Neuronal stem cell (in vitro differentiated cells): Measurements from ENCODE around the gene ISM1.
A peak's percentile ranks its signal among the peaks of the same experiment; 100 is the strongest.

ENCODE experiments used
- DNase-seq: peaks from one replicate; pipeline ENCODE4 v3.0.0-alpha.2; 2013; ENCODE audit warnings: low spot score
- H2AFZ ChIP-seq: one replicate; pipeline ENCODE4 v1.6.1; 2013; ENCODE audit warnings: mild to moderate bottlenecking, low read length, inconsistent platforms
- H2AK5ac ChIP-seq: 2 replicates; pipeline ENCODE4 v1.6.1; 2013; ENCODE audit warnings: low read depth, mild to moderate bottlenecking, inconsistent platforms, low read length, moderate library complexity, mixed read lengths
- H2BK120ac ChIP-seq: 2 replicates; pipeline ENCODE4 v1.6.1; 2013; ENCODE audit warnings: low read depth, mild to moderate bottlenecking, inconsistent platforms, low read length, moderate library complexity, mixed read lengths
- H2BK12ac ChIP-seq: one replicate; pipeline ENCODE4 v1.6.1; 2013; ENCODE audit warnings: low read length, inconsistent platforms
- H2BK15ac ChIP-seq: 2 replicates; pipeline ENCODE4 v1.6.1; 2013; ENCODE audit warnings: mild to moderate bottlenecking, low read length, inconsistent platforms, mixed read lengths
- H2BK5ac ChIP-seq: one replicate; pipeline ENCODE4 v1.6.1; 2013; ENCODE audit warnings: inconsistent platforms, mild to moderate bottlenecking, low read length, moderate library complexity
- H3K14ac ChIP-seq: one replicate; pipeline ENCODE4 v1.6.1; 2013; ENCODE audit warnings: low read length, inconsistent platforms
- H3K18ac ChIP-seq: 2 replicates; pipeline ENCODE4 v1.6.1; 2013; ENCODE audit warnings: low read length, inconsistent platforms
- H3K23ac ChIP-seq: 2 replicates; pipeline ENCODE4 v1.6.1; 2013; ENCODE audit warnings: low read depth, mild to moderate bottlenecking, mixed read lengths, low read length, inconsistent platforms; ENCODE audit not compliant: poor library complexity
- H3K27ac ChIP-seq: replicated peaks from 3 replicates; pipeline ENCODE4 v1.5.1; 2013; ENCODE audit warnings: low read length, inconsistent platforms
- H3K27me3 ChIP-seq, 3 experiments: 2 replicates each; pipeline ENCODE4 v1.6.1; 2013; ENCODE audit warnings: low read length in 3 of 3, mild to moderate bottlenecking in 2 of 3, inconsistent platforms in 1 of 3, low read depth in 1 of 3, mixed read lengths in 1 of 3, moderate library complexity in 1 of 3; ENCODE audit not compliant: control insufficient read depth in 3 of 3, insufficient read depth in 3 of 3
- H3K36me3 ChIP-seq, 2 donors: replicated peaks in 1 of 2; 2 replicates each; pipeline ENCODE4 v1.6.1; 2013; ENCODE audit warnings: low read length in 2 of 2; ENCODE audit not compliant: control insufficient read depth in 2 of 2, insufficient read depth in 2 of 2
- H3K4ac ChIP-seq: 2 replicates; pipeline ENCODE4 v1.6.1; 2013; ENCODE audit warnings: inconsistent platforms, mild to moderate bottlenecking, low read length, moderate library complexity
- H3K4me1 ChIP-seq, 2 donors: 1 replicate in 1 of 2; 2 replicates in 1 of 2; pipeline ENCODE4 v1.6.1; 2013; ENCODE audit warnings: low read length in 2 of 2, low read depth in 1 of 2; ENCODE audit not compliant: control insufficient read depth in 2 of 2, insufficient read depth in 1 of 2
- H3K4me2 ChIP-seq: one replicate; pipeline ENCODE4 v1.6.1; 2013; ENCODE audit warnings: mild to moderate bottlenecking, low read length, inconsistent platforms; ENCODE audit not compliant: insufficient read depth, poor library complexity, severe bottlenecking
- H3K4me3 ChIP-seq, 2 donors: 2 replicates each; pipeline ENCODE4 v1.5.1; 2013; ENCODE audit warnings: low read length in 2 of 2, mild to moderate bottlenecking in 2 of 2, inconsistent platforms in 1 of 2, moderate library complexity in 1 of 2
- H3K79me1 ChIP-seq: one replicate; pipeline ENCODE4 v1.6.1; 2013; ENCODE audit warnings: low read depth, mild to moderate bottlenecking, inconsistent platforms, low read length, moderate library complexity
- H3K9ac ChIP-seq: one replicate; pipeline ENCODE4 v1.6.1; 2013; ENCODE audit warnings: mild to moderate bottlenecking, low read depth, low read length, inconsistent platforms; ENCODE audit not compliant: poor library complexity
- H3K9me3 ChIP-seq, 2 donors: replicated peaks in 1 of 2; 2 replicates each; pipeline versions ENCODE3 to v1.6.1; 2013; ENCODE audit warnings: low read length in 2 of 2, mild to moderate bottlenecking in 2 of 2, inconsistent platforms in 1 of 2, low read depth in 1 of 2, mixed read lengths in 1 of 2, moderate library complexity in 1 of 2; ENCODE audit not compliant: control insufficient read depth in 2 of 2, insufficient read depth in 1 of 2
- H4K8ac ChIP-seq: one replicate; pipeline ENCODE4 v1.6.1; 2013; ENCODE audit warnings: low read depth, mild to moderate bottlenecking, inconsistent platforms, low read length, moderate library complexity
- H4K91ac ChIP-seq: one replicate; pipeline ENCODE4 v1.6.1; 2013; ENCODE audit warnings: low read length, low read depth, mild to moderate bottlenecking, inconsistent platforms; ENCODE audit not compliant: poor library complexity
- WGBS, 2 donors: extraction: QIAGEN DNeasy Blood & Tissue Kit; methylation state at CpG; one replicate each; pipeline ENCODE4 v1.1.7; 2013; ENCODE audit warnings: missing lambda C conversion rate in 2 of 2, mixed read lengths in 1 of 2; ENCODE audit not compliant: insufficient read length in 2 of 2, insufficient replicate concordance in 1 of 2; ENCODE audit errors: extremely low coverage in 2 of 2; 5-methylcytosine and 5-hydroxymethylcytosine counted together

Gene ISM1

DNA sequence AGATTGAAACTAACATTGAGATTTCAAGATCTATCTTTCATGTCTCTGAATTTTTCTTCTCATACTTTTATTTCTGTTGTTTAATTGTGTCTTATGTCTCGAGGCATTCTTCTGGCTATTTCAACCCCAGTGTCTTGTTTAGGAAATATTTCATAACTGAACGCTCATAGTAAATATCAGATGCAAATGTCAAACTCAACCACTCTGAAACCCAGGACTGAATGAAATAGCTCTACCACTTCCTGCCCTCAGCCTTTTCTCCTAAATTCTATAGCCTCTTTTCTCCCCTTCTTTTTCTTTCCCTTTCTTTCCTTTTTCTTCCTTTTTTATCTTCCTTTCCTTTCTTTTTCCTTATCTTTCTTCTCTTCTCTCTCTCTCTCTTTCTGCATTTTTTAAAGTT is 7.7 kb downstream of the ISM1 start:
- DNase-seq, result no peak
- H4K8ac ChIP-seq, result no peak overlapping the region
- no peak overlapping the region for H2BK15ac ChIP-seq
- no peak overlapping the region for H3K4ac ChIP-seq
- no peaks in the 10 kb centered on the region for H3K36me3 ChIP-seq
- H3K27me3 ChIP-seq, result peaks cover 0 to 1% (median 0%) of the 10 kb centered on the region in 3 experiments
- no peak overlapping the region for H3K18ac ChIP-seq
- no peak overlapping the region for H3K14ac ChIP-seq
- H2AFZ ChIP-seq, result no peak overlapping the region
- H4K91ac ChIP-seq, result no peak overlapping the region
- H3K9me3 ChIP-seq, result no peaks in the 10 kb centered on the region
- no peak overlapping the region for H3K9ac ChIP-seq
- no peak overlapping the region for H2BK12ac ChIP-seq
- H3K4me1 ChIP-seq, result peaks cover 0 to 5% of the 10 kb centered on the region in 2 donors
- no peak overlapping the region for H2AK5ac ChIP-seq
- H2BK5ac ChIP-seq, result no peak overlapping the region
- H3K79me1 ChIP-seq, result no peaks in the 10 kb centered on the region
- H3K27ac ChIP-seq, result no peak overlapping the region
- H2BK120ac ChIP-seq, result no peak overlapping the region
- H3K4me3 ChIP-seq, result no peak overlapping the region
- WGBS, 2 donors, result no CpG with 5 or more reads among the region's 2 CpGs
- H3K23ac ChIP-seq, result no peak overlapping the region
- no peak overlapping the region for H3K4me2 ChIP-seq

DNA sequence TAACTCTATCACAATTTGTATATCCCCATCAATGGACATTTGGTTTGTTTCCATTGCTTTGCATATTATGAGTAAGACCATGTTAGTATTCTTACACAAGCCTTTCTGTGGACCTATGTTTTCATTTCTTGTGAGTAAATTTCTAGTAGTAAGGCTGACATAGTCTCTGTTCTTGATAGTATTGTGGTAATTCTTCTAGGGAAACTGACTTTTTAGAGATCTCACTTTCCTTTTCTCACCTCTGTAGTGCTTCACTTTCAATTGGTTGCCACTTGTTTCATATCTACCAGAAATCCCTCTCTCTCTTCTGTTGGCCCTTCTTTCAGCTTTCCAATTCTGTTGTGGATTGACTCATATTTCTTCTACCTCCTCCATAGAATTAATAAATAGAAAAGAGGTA is 8.5 kb downstream of the ISM1 start:
- H3K23ac ChIP-seq, result no peak overlapping the region
- H2AK5ac ChIP-seq, result no peak overlapping the region
- H3K27ac ChIP-seq, result no peak overlapping the region
- no peak overlapping the region for H4K8ac ChIP-seq
- H2AFZ ChIP-seq, result no peak overlapping the region
- H3K9ac ChIP-seq, result no peak overlapping the region
- no peak overlapping the region for H2BK5ac ChIP-seq
- no peak overlapping the region for H2BK15ac ChIP-seq
- no peak for DNase-seq
- H3K4me3 ChIP-seq, result no peak overlapping the region
- no peak overlapping the region for H3K4me2 ChIP-seq
- H4K91ac ChIP-seq, result no peak overlapping the region
- no peak overlapping the region for H2BK120ac ChIP-seq
- H3K36me3 ChIP-seq, result no peaks in the 10 kb centered on the region
- H3K18ac ChIP-seq, result no peak overlapping the region
- no peaks in the 10 kb centered on the region for H3K27me3 ChIP-seq
- no peak overlapping the region for H3K4ac ChIP-seq
- H3K79me1 ChIP-seq, result no peaks in the 10 kb centered on the region
- no peak overlapping the region for H3K14ac ChIP-seq
- no peaks in the 10 kb centered on the region for H3K9me3 ChIP-seq
- H2BK12ac ChIP-seq, result no peak overlapping the region
- H3K4me1 ChIP-seq, result peaks cover 0 to 5% of the 10 kb centered on the region in 2 donors

DNA sequence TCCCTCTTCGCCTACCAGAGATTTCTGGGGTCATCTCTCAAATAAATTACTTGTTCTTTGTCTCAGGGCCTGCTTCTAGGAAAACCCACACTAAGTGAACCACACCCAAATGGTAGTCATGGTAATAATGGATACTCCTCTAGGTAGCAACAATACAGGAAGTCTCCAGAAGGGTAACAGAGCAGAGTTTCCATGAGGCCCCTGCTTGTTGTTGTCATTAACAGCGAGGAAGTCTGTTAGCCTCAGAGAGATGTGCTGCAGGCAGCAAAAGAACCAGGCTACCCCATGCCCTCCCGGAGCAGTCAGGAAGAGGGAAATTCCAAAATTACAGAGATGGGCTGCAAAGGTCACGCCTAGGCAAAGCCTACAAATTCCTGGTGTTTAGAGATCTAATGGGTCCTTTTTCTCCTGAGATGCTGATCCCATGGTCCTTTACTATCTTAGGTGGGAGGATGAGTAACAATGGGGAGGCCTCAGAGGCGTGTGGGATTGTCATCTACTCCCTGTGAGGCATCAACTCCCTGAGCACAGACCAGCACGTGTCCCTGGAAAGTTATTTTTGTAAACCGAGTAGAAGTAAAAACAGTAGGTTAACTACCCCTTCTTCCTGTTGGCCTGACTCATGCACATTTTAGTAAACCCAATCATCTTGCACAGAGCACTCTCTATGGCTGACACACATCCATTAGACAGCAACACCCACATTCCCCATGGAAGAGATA is 10.1 kb downstream of the ISM1 start:
- Histone ChIP-seq H3K27me3 (no peaks in the 10 kb centered on the region), H3K4ac (no peak overlapping the region), H2BK15ac (no peak overlapping the region), H3K9ac (no peak overlapping the region), H2AFZ (no peak overlapping the region), H3K18ac (peak overlapping the region; percentile 52), H4K91ac (no peak overlapping the region), H3K36me3 (no peaks in the 10 kb centered on the region), H3K4me3 (no peak overlapping the region), H3K4me1 (peaks cover 0 to 5% of the 10 kb centered on the region in 2 donors), H2BK12ac (no peak overlapping the region), H2AK5ac (no peak overlapping the region), H4K8ac (no peak overlapping the region), H3K23ac (no peak overlapping the region), H3K4me2 (no peak overlapping the region), H3K27ac (no peak overlapping the region), H2BK5ac (no peak overlapping the region), H3K9me3 (no peaks in the 10 kb centered on the region), H2BK120ac (no peak overlapping the region), H3K14ac (no peak overlapping the region), H3K79me1 (no peaks in the 10 kb centered on the region)
- no peak for DNase-seq
- no CpG with 5 or more reads among the region's 7 CpGs for WGBS, 2 donors

DNA sequence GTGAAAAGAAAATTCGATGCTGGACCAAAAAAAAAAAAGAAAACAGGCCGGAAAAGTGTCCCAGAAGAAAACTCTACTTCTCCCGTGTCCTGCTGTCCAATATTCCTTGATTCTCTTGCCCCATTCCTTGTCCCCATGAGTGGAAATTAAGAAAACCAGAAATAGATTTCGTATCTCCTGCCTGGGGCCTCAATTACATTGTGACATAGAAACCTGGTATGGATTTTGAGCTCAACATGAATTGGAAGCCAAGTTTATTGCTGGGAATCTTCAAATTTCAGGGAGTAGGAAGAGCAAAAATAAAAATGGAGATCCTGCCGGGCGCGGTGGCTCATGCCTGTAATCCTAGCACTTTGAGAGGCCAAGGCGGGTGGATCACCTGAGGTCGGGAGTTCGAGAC is 11.9 kb downstream of the ISM1 start:
- no peak overlapping the region for H2AFZ ChIP-seq
- no peaks in the 10 kb centered on the region for H3K79me1 ChIP-seq
- no CpG with 5 or more reads among the region's 10 CpGs for WGBS, 2 donors
- H3K9me3 ChIP-seq, result no peaks in the 10 kb centered on the region
- no peak overlapping the region for H3K14ac ChIP-seq
- H2AK5ac ChIP-seq, result no peak overlapping the region
- no peak overlapping the region for H3K23ac ChIP-seq
- H3K18ac ChIP-seq, result no peak overlapping the region
- no peak overlapping the region for H2BK5ac ChIP-seq
- H3K27me3 ChIP-seq, result no peaks in the 10 kb centered on the region
- no peak overlapping the region for H3K4ac ChIP-seq
- no peak overlapping the region for H4K8ac ChIP-seq
- H2BK12ac ChIP-seq, result no peak overlapping the region
- no peaks in the 10 kb centered on the region for H3K36me3 ChIP-seq
- H3K4me1 ChIP-seq, result peaks cover 0 to 6% of the 10 kb centered on the region in 2 donors
- no peak overlapping the region for H2BK15ac ChIP-seq
- H2BK120ac ChIP-seq, result no peak overlapping the region
- H3K9ac ChIP-seq, result no peak overlapping the region
- no peak overlapping the region for H3K4me2 ChIP-seq
- H3K27ac ChIP-seq, result no peak overlapping the region
- DNase-seq, result no peak
- H4K91ac ChIP-seq, result no peak overlapping the region
- H3K4me3 ChIP-seq, result no peak overlapping the region
